NCI-H2081 (cell line): ENCODE measurements around the gene RHOG.
"Not testable (repeated sequence)": the region's sequence is repeated elsewhere in the genome, so short reads cannot be mapped to it uniquely, and the experiment has no call there.

ENCODE experiments used
- DNase-seq, 2 experiments: peaks; one replicate each; lab custom pipeline; 2025; lab: John Stamatoyannopoulos, UW

The RHOG gene

GRCh38 chr11:3808861-3809623 is 31.7 kb downstream of the RHOG start:
- DNase-seq: peak; percentile 21 to 68

GRCh38 chr11:3807909-3808860 is 32.6 kb downstream of the RHOG start, which contains the start of gene PGAP2:
PGAP2 (plus strand) TSS chr11:3808560; CDS start chr11:3811260, 2,700 bp downstream.
- DNase-seq: peak; percentile 29 to 67

- DNase-seq: no peak
Measured at GRCh38 chr11:3803726-3804495, 36.8 kb downstream of the RHOG start.

- no peak for DNase-seq
Measured at GRCh38 chr11:3802011-3802790, 38.6 kb downstream of the RHOG start.

- DNase-seq: no peak
Measured at GRCh38 chr11:3799873-3800272, 40.9 kb downstream of the RHOG start.

GRCh38 chr11:3799143-3799542 is 41.6 kb downstream of the RHOG start:
- DNase-seq: no peak

GRCh38 chr11:3797329-3798090 is 43.2 kb downstream of the RHOG start, which contains the start of gene NUP98:
NUP98 (minus strand) TSS chr11:3797554; CDS start chr11:3782117, 15,437 bp downstream.
- DNase-seq: peak; percentile 99

- DNase-seq: peak in 1 of 2 experiments; percentile 67
Measured at GRCh38 chr11:3796801-3797328, 43.9 kb downstream of the RHOG start.

GRCh38 chr11:3796346-3796745 is 44.4 kb downstream of the RHOG start:
- DNase-seq: no peak

GRCh38 chr11:3796002-3796311 is 44.8 kb downstream of the RHOG start:
- DNase-seq: no peak

- no peak for DNase-seq
Measured at GRCh38 chr11:3795131-3796001, 45.4 kb downstream of the RHOG start.

- DNase-seq: not testable (repeated sequence)
Measured at GRCh38 chr11:3794387-3794786, 46.4 kb downstream of the RHOG start.

- no peak for DNase-seq
Measured at GRCh38 chr11:3786781-3787428, 53.9 kb downstream of the RHOG start.

- DNase-seq: no peak
Measured at GRCh38 chr11:3783611-3784010, 57.1 kb downstream of the RHOG start.

- DNase-seq: no peak
Measured at GRCh38 chr11:3782963-3783362, 57.8 kb downstream of the RHOG start.

GRCh38 chr11:3781423-3781822 is 59.3 kb downstream of the RHOG start:
- no peak for DNase-seq
